ENCODE data around the gene ZNF611. TPM values are rescaled to one million over a fixed set of nuclear protein-coding genes. Genes with fewer than 3 reads are reported as not detected.
"Not testable (repeated sequence)": the region's sequence is repeated elsewhere in the genome, so short reads cannot be mapped to it uniquely, and the experiment has no call there.

The ZNF611 gene
- total and polyA plus RNA-seq, 9 donors: 5.9 to 21.5 (median 16.2) TPM

DNA sequence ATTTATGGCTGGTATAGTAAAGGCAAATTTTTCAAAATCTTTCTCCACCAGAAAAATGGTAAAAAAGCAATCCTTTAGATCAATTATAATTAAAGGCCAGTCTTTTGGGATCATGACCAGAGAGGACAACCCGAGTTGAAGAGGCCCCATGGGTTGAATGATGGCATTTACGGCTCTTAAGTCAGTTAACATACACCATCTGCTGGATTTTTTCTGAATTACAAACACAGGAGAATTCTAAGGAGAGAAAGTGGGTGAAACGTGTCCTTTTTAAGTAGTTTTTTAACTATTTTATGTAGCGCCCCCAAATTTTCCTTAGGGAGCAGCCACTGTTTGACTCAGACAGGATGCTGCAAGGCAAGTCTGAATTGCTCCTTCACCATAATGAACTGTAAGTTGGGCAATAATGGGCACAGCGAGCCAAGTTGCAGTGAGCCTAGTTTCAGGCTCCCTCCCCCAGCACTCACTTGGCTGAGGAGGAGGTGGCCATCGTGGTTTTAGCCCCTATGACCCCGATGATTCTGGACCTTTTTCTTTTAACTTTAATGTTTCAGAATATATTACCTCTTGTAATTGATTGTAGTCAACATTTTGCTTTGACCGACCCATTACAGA is 13.6 kb upstream of the ZNF611 start:
- H3K4me3 ChIP-seq: no peak overlapping the region
- H3K9me3 ChIP-seq: no peaks in the 10 kb centered on the region
- H3K27me3 ChIP-seq: no peaks in the 10 kb centered on the region
- 16 to 23% (median 20%) methylated on average over 8 of the region's 8 CpGs for WGBS, 3 donors
- TF ChIP-seq POLR2A (IDR thresholded peaks at IDR 0.05) (no peak), EP300 (IDR thresholded peaks at IDR 0.05) (no peak)
- TF ChIP-seq, protein P1, sequence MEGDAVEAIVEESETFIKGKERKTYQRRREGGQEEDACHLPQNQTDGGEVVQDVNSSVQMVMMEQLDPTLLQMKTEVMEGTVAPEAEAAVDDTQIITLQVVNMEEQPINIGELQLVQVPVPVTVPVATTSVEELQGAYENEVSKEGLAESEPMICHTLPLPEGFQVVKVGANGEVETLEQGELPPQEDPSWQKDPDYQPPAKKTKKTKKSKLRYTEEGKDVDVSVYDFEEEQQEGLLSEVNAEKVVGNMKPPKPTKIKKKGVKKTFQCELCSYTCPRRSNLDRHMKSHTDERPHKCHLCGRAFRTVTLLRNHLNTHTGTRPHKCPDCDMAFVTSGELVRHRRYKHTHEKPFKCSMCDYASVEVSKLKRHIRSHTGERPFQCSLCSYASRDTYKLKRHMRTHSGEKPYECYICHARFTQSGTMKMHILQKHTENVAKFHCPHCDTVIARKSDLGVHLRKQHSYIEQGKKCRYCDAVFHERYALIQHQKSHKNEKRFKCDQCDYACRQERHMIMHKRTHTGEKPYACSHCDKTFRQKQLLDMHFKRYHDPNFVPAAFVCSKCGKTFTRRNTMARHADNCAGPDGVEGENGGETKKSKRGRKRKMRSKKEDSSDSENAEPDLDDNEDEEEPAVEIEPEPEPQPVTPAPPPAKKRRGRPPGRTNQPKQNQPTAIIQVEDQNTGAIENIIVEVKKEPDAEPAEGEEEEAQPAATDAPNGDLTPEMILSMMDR (IDR thresholded peaks at IDR 0.05): peak in 2 of 3 donors; percentile 43 to 46
- H3K4me1 ChIP-seq (ENCODE audit: insufficient read depth): no peaks in the 10 kb centered on the region
- intact Hi-C loops (cut with DNase I): no loop called here
- H3K27ac ChIP-seq: no peak overlapping the region
- H3K36me3 ChIP-seq: no peaks in the 10 kb centered on the region
- peak in 1 of 5 donors; percentile 29 for DNase-seq

DNA sequence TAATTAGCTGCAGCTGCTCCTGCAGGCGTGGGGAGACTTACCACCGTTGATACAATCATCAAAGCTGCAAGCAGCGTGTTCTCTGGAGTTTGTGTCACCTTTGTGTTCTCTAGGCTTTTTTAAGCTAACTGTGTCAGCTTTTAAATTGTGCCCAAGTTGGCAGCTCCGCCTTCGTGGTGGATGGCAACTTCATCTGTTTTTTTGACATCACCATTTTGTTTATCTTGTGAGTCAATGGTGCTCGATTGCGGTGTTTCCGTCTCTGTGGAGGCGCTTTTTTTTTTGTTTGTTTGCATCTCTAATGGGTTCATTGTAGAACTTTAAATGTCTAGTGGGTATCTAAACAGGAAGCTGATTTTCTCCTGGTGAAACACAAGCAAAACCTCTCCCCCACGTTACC is 11.1 kb upstream of the ZNF611 start:
- H3K27ac ChIP-seq; H3K9me3 ChIP-seq; H3K4me3 ChIP-seq; intact Hi-C loops (cut with DNase I); DNase-seq; H3K27me3 ChIP-seq; H3K36me3 ChIP-seq; H3K4me1 ChIP-seq (ENCODE audit: insufficient read depth): not testable (repeated sequence)
- WGBS, 3 donors: 52 to 62% (median 53%) methylated on average over 10 of the region's 10 CpGs

DNA sequence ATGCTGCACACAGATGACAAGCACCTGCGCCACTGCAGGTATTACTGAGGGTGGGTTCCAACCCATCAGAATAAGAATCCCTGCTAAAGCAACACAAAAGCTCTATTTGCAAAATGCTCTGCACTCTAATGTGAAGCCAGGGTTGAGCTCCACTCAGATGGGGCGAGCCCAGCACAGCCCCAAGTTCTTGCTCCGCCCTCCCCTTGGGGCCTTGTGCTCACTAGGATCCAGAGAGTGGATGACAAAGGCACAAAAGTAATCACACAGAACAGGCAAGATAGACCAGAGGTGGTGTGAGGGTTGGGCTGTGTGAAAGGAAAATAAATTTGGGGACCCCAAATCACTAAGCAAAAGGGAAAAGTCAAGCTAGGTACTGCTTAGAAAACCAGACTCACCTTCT is 8.2 kb upstream of the ZNF611 start:
- intact Hi-C loops (cut with DNase I): no loop called here
- no peak overlapping the region for H3K27ac ChIP-seq
- no peaks in the 10 kb centered on the region for H3K27me3 ChIP-seq
- no peaks in the 10 kb centered on the region for H3K4me1 ChIP-seq (ENCODE audit: insufficient read depth)
- 91 to 97% (median 96%) methylated on average over 3 of the region's 3 CpGs for WGBS, 3 donors
- DNase-seq: no peak
- no peaks in the 10 kb centered on the region for H3K36me3 ChIP-seq
- H3K4me3 ChIP-seq: no peak overlapping the region
- no peaks in the 10 kb centered on the region for H3K9me3 ChIP-seq
- no peak for TF ChIP-seq EP300 (IDR thresholded peaks at IDR 0.05)
- TF ChIP-seq, protein P1 (IDR thresholded peaks at IDR 0.05): no peak
- TF ChIP-seq POLR2A (IDR thresholded peaks at IDR 0.05): no peak

DNA sequence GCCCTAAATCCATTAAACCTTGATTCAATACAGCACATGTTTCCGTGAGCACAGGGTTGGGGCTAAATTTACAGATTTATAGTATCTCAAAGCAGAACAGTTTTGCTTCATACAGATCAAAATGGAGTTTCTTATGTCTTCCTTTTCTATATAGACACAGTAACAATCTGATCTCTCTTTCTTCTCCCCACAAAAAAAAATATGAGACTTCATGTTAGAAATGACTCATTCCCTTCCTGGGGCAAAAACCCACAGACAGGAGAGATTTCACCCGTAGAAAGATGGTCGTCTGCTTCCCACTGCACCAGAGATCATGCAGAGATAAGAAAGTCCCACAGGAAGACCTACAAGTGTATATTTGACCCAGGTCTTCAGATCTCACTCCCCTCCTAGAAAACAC is 7.7 kb upstream of the ZNF611 start:
- intact Hi-C loops (cut with DNase I): no loop called here
- Histone ChIP-seq H3K36me3 (no peaks in the 10 kb centered on the region), H3K9me3 (no peaks in the 10 kb centered on the region), H3K27me3 (no peaks in the 10 kb centered on the region), H3K4me3 (no peak overlapping the region), H3K27ac (no peak overlapping the region), H3K4me1 (ENCODE audit: insufficient read depth) (no peaks in the 10 kb centered on the region)
- DNase-seq: no peak
- TF ChIP-seq POLR2A (IDR thresholded peaks at IDR 0.05) (no peak), EP300 (IDR thresholded peaks at IDR 0.05) (no peak)
- TF ChIP-seq, protein P1 (IDR thresholded peaks at IDR 0.05): no peak
- 31 to 36% (median 35%) methylated on average over 3 of the region's 3 CpGs for WGBS, 3 donors

DNA sequence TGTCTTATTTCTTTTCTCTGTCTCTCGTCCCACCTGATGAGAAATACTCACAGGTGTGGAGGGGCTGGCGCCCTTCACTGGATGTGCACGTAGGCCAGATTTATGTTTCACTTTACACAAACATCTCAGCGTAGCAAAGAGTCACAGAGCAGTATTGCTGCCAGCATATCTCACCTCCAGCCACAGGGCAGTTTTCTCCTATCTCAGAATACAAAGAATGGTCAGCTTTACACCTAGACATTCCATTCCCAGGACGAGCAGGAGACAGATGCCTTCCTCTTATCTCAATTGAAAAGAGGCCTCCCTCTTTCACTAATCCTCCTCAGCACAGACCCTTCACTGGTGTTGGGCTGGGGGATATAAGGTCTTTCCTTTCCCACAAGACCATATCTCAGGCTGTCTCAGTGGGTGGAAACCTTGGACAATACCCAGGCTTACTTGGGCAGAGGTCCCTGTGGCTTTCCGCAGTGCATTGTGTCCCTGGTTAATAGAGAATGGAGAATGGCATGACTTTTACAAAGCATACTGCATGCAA is 7.2 kb upstream of the ZNF611 start:
- intact Hi-C loops (cut with DNase I): no loop called here
- WGBS, 3 donors: 30 to 43% (median 41%) methylated on average over 6 of the region's 6 CpGs

DNA sequence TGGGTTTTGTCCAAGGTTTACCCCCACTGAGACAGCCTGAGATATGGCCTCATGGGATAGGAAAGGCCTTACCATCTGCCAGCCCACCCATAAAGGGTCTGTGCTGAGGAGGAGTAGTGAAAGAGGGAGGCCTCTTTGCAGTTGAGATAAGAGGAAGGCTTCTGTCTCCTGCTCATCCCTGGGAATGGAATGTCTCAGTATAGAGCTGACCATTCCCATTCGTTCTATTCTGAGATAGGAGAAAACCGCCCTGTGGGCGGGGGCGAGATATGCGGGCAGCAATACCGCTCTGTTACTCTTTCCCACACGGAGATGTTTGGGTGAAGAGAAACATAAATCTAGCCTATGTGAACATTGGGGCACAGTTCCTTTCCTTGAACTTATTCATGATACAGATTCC is 6.5 kb upstream of the ZNF611 start:
- DNase-seq; H3K27ac ChIP-seq; H3K4me3 ChIP-seq; H3K36me3 ChIP-seq; intact Hi-C loops (cut with DNase I); H3K27me3 ChIP-seq; H3K4me1 ChIP-seq (ENCODE audit: insufficient read depth); H3K9me3 ChIP-seq: not testable (repeated sequence)
- WGBS, 3 donors: 10 to 14% (median 11%) methylated on average over 7 of the region's 7 CpGs

More for the DNA sequence above, 7.2 kb upstream of the ZNF611 start:
- Histone ChIP-seq H3K4me1 (ENCODE audit: insufficient read depth) (no peaks in the 10 kb centered on the region), H3K27me3 (no peaks in the 10 kb centered on the region), H3K4me3 (no peak overlapping the region), H3K27ac (no peak overlapping the region), H3K9me3 (no peaks in the 10 kb centered on the region), H3K36me3 (no peaks in the 10 kb centered on the region)
- DNase-seq: no peak
- TF ChIP-seq POLR2A (IDR thresholded peaks at IDR 0.05): no peak
- TF ChIP-seq, protein P1 (IDR thresholded peaks at IDR 0.05): no peak
- TF ChIP-seq EP300 (IDR thresholded peaks at IDR 0.05): no peak

All from ovary (tissue), 9 donors.